Activated T-helper 17 cell treated with anti-CD3 and anti-CD28 coated beads, Interleukin-2, amount 50 U/mL, for 72 hours (primary cell): ENCODE results near the gene TBR1. TPM values are rescaled to one million over a fixed set of nuclear protein-coding genes. Genes with fewer than 3 reads are reported as not detected.
A peak's percentile ranks its signal among the peaks of the same experiment; 100 is the strongest.

Experiments used
- ATAC-seq: fragments of 150-1000 bp; cut with Tn5 transposase; replicated peaks from 2 replicates; pipeline ENCODE4 v1.10.0; 2021; ENCODE audit warnings: mild to moderate bottlenecking, moderate library complexity
- H3K27ac Mint-ChIP-seq: one replicate; pipeline ENCODE4 v1.8.0; 2022; ENCODE audit warnings: mixed read lengths
- H3K27me3 Mint-ChIP-seq: one replicate; pipeline ENCODE4 v1.8.0; 2022; ENCODE audit warnings: mixed read lengths
- H3K36me3 Mint-ChIP-seq: one replicate; pipeline ENCODE4 v1.8.0; 2022; ENCODE audit warnings: low read depth, mild to moderate bottlenecking, mixed read lengths
- H3K4me1 Mint-ChIP-seq: one replicate; pipeline ENCODE4 v1.8.0; 2022; ENCODE audit warnings: mixed read lengths
- H3K4me3 Mint-ChIP-seq: one replicate; pipeline ENCODE4 v1.8.0; 2022; ENCODE audit warnings: mild to moderate bottlenecking, mixed read lengths
- H3K9me3 Mint-ChIP-seq: one replicate; pipeline ENCODE4 v1.8.0; 2022; ENCODE audit warnings: mixed read lengths
- total RNA-seq, 2 donors: library from RNA; stranded (reverse); gene quantifications; one replicate each; pipeline ENCODE4 v1.2.3, GENCODE V29; 2022

TBR1 gene
- under 1 TPM; 0.05 to 0.06 TPM for total RNA-seq

- Mint-ChIP-seq H3K36me3 (peaks cover 23% of the 10 kb centered on the region), H3K4me1 (peaks cover 28% of the 10 kb centered on the region), H3K27ac (no peak within 1 kb of the TSS), H3K4me3 (peak within 1 kb of the TSS; percentile 70), H3K9me3 (no peaks in the 10 kb centered on the region), H3K27me3 (peaks cover 64% of the 10 kb centered on the region)
- ATAC-seq: no peak
Observed at GRCh38 chr2:161415987-161416707, at the start of gene TBR1. TBR1 (plus strand) TSS chr2:161416297; CDS start chr2:161416411, 114 bp downstream.

DNA sequence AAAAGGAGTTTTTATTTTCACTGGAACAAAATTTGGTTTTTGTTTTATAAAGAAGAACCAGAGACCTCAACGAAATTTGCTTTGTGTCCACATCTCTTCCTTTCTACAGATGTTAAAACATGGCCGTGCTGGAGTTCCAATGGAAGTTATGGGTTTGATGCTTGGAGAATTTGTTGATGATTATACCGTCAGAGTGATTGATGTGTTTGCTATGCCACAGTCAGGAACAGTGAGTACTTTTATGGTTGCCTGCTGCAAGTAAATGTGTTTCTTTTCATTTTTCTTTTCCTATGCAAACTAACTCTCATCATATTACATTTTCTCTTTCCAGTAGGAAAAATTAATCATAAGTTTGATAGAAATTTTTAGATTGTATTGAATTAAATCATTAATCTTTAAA lies 48.4 kb upstream of the TBR1 start:
- no peaks in the 10 kb centered on the region for H3K9me3 Mint-ChIP-seq
- no peak overlapping the region for H3K4me3 Mint-ChIP-seq
- H3K27me3 Mint-ChIP-seq: no peaks in the 10 kb centered on the region
- no peak overlapping the region for H3K27ac Mint-ChIP-seq
- H3K36me3 Mint-ChIP-seq: peaks cover 66% of the 10 kb centered on the region
- no peak for ATAC-seq
- H3K4me1 Mint-ChIP-seq: no peaks in the 10 kb centered on the region

DNA sequence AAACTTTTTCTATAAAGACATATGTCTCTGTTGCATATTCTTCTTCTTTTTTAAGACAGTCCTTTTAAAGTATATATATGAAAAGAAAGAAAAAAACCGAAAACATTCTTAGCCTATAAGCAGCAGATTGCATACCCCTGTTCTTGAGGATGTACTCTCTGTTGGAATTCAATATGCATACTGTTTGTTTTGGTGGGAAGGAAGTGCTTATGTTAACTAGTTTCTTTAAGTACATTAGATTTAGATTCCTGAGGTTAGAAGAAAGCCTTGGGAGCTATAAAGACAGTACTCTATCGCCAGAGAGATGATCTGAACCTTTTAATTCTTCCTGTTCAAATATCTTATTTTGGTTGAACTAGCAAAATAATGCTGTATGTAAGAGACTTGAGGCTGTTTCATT lies 46.8 kb upstream of the TBR1 start:
- ATAC-seq: no peak
- Mint-ChIP-seq H3K9me3 (no peaks in the 10 kb centered on the region), H3K36me3 (peaks cover 56% of the 10 kb centered on the region), H3K27ac (no peak overlapping the region), H3K4me3 (no peak overlapping the region), H3K4me1 (no peaks in the 10 kb centered on the region), H3K27me3 (no peaks in the 10 kb centered on the region)

- Mint-ChIP-seq H3K4me1 (no peaks in the 10 kb centered on the region), H3K27me3 (no peaks in the 10 kb centered on the region), H3K4me3 (no peak overlapping the region), H3K9me3 (no peaks in the 10 kb centered on the region), H3K27ac (no peak overlapping the region), H3K36me3 (peaks cover 65% of the 10 kb centered on the region)
- no peak for ATAC-seq
Observed at GRCh38 chr2:161370981-161371380, 45.1 kb upstream of the TBR1 start.

DNA sequence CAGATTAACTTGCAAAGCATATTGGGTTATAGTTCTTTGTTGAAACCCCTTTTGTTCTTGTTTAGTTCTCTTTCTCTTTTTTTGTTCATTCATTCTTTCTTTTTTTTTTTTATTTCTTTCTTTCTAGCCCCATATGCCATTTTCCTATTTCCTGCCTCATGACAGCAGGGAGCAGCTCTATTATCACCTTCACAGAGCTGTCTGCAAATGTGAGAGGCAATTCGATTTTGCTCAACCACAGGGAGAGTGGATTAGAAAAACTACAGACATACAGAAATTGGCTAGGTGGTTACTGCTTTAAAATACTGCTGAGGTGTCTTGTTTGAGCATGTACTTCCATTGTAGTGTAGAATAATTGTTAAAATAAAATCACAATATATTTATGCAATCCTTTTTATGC lies 44.2 kb upstream of the TBR1 start:
- peaks cover 67% of the 10 kb centered on the region for H3K36me3 Mint-ChIP-seq
- no peak overlapping the region for H3K27ac Mint-ChIP-seq
- H3K4me3 Mint-ChIP-seq: no peak overlapping the region
- no peak for ATAC-seq
- H3K9me3 Mint-ChIP-seq: no peaks in the 10 kb centered on the region
- H3K4me1 Mint-ChIP-seq: no peaks in the 10 kb centered on the region
- no peaks in the 10 kb centered on the region for H3K27me3 Mint-ChIP-seq

- no peaks in the 10 kb centered on the region for H3K27me3 Mint-ChIP-seq
- H3K4me3 Mint-ChIP-seq: no peak overlapping the region
- no peaks in the 10 kb centered on the region for H3K9me3 Mint-ChIP-seq
- H3K36me3 Mint-ChIP-seq: peaks cover 64% of the 10 kb centered on the region
- H3K27ac Mint-ChIP-seq: no peak overlapping the region
- no peaks in the 10 kb centered on the region for H3K4me1 Mint-ChIP-seq
- no peak for ATAC-seq
Observed at GRCh38 chr2:161373942-161374341, 42.2 kb upstream of the TBR1 start.

DNA sequence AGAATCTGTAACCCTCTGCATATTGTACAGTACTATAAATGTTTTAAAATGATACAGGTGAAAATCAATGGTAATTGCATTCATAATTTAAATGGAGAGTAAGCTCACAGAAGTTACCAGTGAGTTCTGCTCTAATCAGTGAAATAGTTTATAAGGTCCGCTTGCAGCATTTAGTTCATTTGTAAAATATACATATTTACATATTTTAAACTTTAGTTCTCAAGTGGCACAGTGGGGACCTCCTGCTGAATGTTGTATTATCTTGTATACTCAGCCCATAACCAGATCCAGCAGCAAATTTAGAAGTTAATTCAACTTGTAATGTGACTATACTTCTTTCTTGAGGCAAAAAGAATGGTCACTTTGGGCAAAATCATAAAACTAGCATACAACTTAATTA lies 41.7 kb upstream of the TBR1 start:
- ATAC-seq: no peak
- no peaks in the 10 kb centered on the region for H3K4me1 Mint-ChIP-seq
- no peak overlapping the region for H3K27ac Mint-ChIP-seq

GRCh38 chr2:161379740-161380139 lies 36.4 kb upstream of the TBR1 start:
- no peaks in the 10 kb centered on the region for H3K9me3 Mint-ChIP-seq
- H3K4me3 Mint-ChIP-seq: no peak overlapping the region
- H3K27me3 Mint-ChIP-seq: no peaks in the 10 kb centered on the region
- ATAC-seq: no peak
- peaks cover 1% of the 10 kb centered on the region for H3K4me1 Mint-ChIP-seq
- H3K36me3 Mint-ChIP-seq: peaks cover 51% of the 10 kb centered on the region
- H3K27ac Mint-ChIP-seq: no peak overlapping the region

More for the DNA sequence above, 41.7 kb upstream of the TBR1 start:
- H3K27me3 Mint-ChIP-seq: no peaks in the 10 kb centered on the region
- H3K9me3 Mint-ChIP-seq: no peaks in the 10 kb centered on the region
- H3K4me3 Mint-ChIP-seq: no peak overlapping the region
- peaks cover 64% of the 10 kb centered on the region for H3K36me3 Mint-ChIP-seq

DNA sequence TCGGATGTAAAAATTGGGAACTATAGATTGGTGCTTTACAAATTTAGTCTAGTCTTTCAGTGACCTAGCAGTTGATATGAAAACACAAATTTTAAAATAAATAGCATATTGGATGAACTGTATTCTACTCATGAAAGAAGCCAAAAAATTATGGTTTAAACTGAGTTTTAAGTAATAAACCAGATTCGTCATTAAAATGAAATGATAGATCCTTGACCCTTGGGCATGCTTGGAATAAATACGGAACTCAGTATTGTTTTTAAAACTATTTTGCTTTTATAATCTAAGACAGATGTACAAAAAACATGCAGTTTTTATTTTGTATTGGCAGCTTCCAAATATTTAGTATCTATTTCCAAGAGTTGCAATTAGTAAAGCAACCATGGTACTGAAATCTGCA lies 34.6 kb upstream of the TBR1 start:
- Mint-ChIP-seq H3K27me3 (no peaks in the 10 kb centered on the region), H3K4me3 (no peak overlapping the region), H3K27ac (no peak overlapping the region), H3K9me3 (no peaks in the 10 kb centered on the region), H3K36me3 (peaks cover 55% of the 10 kb centered on the region), H3K4me1 (peaks cover 4% of the 10 kb centered on the region)
- ATAC-seq: no peak

DNA sequence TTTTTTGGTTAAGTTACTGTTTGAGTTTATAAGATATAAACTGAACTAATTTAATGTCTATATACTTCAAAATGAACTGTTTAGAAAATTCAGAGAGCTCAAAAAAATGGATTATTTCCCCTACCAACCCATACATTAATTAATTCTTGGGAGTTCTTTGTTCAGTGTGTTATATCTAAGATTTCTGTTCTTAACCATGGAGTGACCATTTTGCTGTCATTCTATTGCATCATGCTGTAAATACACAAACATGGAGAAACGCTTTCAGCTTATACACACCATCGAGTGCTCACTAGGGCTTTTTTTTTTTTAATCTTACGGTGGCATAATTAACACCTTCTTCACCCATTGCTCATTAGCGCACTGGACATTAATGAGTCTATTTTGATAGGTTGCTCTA lies 33.4 kb upstream of the TBR1 start:
- Mint-ChIP-seq H3K9me3 (no peaks in the 10 kb centered on the region), H3K4me3 (no peak overlapping the region), H3K4me1 (peaks cover 4% of the 10 kb centered on the region), H3K36me3 (peaks cover 55% of the 10 kb centered on the region), H3K27me3 (no peaks in the 10 kb centered on the region), H3K27ac (no peak overlapping the region)
- ATAC-seq: no peak

- no peaks in the 10 kb centered on the region for H3K27me3 Mint-ChIP-seq
- no peak overlapping the region for H3K27ac Mint-ChIP-seq
- H3K36me3 Mint-ChIP-seq: peaks cover 56% of the 10 kb centered on the region
- no peaks in the 10 kb centered on the region for H3K9me3 Mint-ChIP-seq
- no peak overlapping the region for H3K4me3 Mint-ChIP-seq
- H3K4me1 Mint-ChIP-seq: peaks cover 4% of the 10 kb centered on the region
- ATAC-seq: peak; percentile 70
Observed at GRCh38 chr2:161384864-161385263, 31.2 kb upstream of the TBR1 start.

DNA sequence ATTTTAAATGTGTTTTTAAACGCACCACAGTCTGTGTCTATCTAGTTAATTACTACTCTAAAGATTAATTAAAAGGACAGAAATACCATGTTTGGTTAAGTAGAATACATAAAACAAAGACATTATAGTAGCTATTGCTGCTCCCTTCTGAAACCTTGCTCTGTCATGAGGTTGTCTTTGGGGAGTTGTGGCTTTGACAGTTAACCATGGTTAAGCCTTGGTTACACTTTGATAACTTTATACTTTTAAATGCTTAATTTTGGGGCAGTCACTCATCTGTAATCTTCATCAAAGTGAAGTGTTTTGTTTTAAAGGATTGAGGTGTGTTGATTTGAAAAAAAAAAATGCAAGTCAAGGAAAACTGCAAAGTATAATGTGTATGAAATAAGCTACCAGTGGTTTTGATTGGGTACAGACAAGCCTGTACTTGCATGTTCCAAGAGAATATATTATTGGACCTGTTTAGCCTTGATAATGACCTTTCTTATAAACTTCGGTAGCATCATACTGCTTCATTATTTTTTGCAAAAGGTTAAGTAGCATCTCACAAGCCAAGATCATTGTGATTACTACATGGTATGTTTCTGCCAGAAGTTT lies 29.8 kb upstream of the TBR1 start:
- Mint-ChIP-seq H3K36me3 (peaks cover 65% of the 10 kb centered on the region), H3K27ac (no peak overlapping the region)
- ATAC-seq: no peak

DNA sequence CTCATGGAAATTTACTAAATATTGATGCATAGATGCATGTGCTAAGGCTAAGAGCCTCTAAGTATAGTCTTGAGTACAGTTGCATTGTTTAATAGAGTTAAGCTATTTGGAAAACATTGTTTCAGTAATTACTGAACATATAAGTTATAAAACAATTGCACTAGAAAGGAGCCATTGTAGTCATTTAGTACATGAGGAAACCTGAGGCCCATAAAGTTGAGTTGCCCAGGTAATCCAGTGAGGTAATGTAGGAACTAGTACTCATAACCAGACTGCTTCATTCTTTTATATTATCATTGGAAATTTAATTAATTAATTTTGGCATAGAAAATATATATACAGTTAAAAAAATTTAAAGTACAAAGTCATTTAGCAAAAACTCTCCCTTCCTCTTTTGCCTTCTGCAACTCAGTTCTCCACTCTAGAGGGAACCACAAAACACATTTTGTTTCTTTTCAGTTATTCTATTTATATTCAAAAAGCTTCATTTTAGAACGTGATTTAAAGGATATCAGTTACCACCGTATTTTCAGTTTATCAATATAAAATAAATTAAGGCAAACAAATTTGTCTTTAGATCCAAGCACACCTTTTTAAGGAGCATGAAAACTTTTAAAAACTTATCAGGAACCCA lies 27.8 kb upstream of the TBR1 start:
- peaks cover 7% of the 10 kb centered on the region for H3K4me1 Mint-ChIP-seq
- no peaks in the 10 kb centered on the region for H3K27me3 Mint-ChIP-seq
- ATAC-seq: no peak
- peaks cover 84% of the 10 kb centered on the region for H3K36me3 Mint-ChIP-seq
- H3K9me3 Mint-ChIP-seq: no peaks in the 10 kb centered on the region
- no peak overlapping the region for H3K27ac Mint-ChIP-seq
- no peak overlapping the region for H3K4me3 Mint-ChIP-seq

More for the DNA sequence above, 29.8 kb upstream of the TBR1 start:
- Mint-ChIP-seq H3K9me3 (no peaks in the 10 kb centered on the region), H3K4me3 (no peak overlapping the region), H3K27me3 (no peaks in the 10 kb centered on the region), H3K4me1 (peaks cover 7% of the 10 kb centered on the region)

GRCh38 chr2:161391737-161392506 lies 24.2 kb upstream of the TBR1 start:
- Mint-ChIP-seq H3K4me3 (no peak overlapping the region), H3K9me3 (no peaks in the 10 kb centered on the region), H3K27ac (no peak overlapping the region), H3K36me3 (peaks cover 91% of the 10 kb centered on the region), H3K4me1 (peaks cover 3% of the 10 kb centered on the region), H3K27me3 (no peaks in the 10 kb centered on the region)
- no peak for ATAC-seq
